ENCODE results near the gene NDP.

GRCh38 chrX:43974741-43975465, 1.7 kb upstream of the NDP start:
- TF ChIP-seq CTCF (IDR thresholded peaks at IDR 0.05) (no peak), EZH2 (IDR thresholded peaks at IDR 0.05; ENCODE audit: borderline replicate concordance, insufficient read depth, low read depth, low read length, poor library complexity, severe bottlenecking) (no peak)
